GM12874 (cell line): ENCODE results near the gene SRCIN1.

Experiments used
- CTCF ChIP-seq: IDR thresholded peaks from 2 replicates; pipeline ENCODE4 v1.5.1; 2011; ENCODE audit warnings: low read depth, mild to moderate bottlenecking, control low read depth, low read length, moderate library complexity; ENCODE audit not compliant: insufficient read depth

The SRCIN1 gene

GRCh38 chr17:38611070-38611786, 5.5 kb upstream of the SRCIN1 start:
- TF ChIP-seq CTCF, result no peak

- 0 out of 2 replicates have a peak, but pooled peaks have one; percentile 6 for TF ChIP-seq CTCF
Measured at GRCh38 chr17:38609280-38610031, 3.7 kb upstream of the SRCIN1 start.

GRCh38 chr17:38608648-38609047, 2.9 kb upstream of the SRCIN1 start:
- no peak for TF ChIP-seq CTCF

GRCh38 chr17:38606646-38607611, 1.2 kb upstream of the SRCIN1 start:
- no peak for TF ChIP-seq CTCF

- TF ChIP-seq CTCF, result no peak
Measured at GRCh38 chr17:38605411-38605840, 326 bp downstream of the SRCIN1 start.

GRCh38 chr17:38604479-38605403, 1.0 kb downstream of the SRCIN1 start:
- peak; percentile 25; the same call in 1 of the 2 replicates for TF ChIP-seq CTCF
